SH-SY5Y (cell line): ENCODE measurements around the gene SPSB4.

Source experiments
- GATA2 ChIP-seq: IDR thresholded peaks from 2 replicates; pipeline ENCODE4 v1.6.1; 2011; ENCODE audit warnings: mild to moderate bottlenecking, low read depth, low read length
- GATA3 ChIP-seq: IDR thresholded peaks from 2 replicates; pipeline ENCODE4 v1.6.1; 2011; ENCODE audit warnings: low read depth, mild to moderate bottlenecking, low read length, moderate library complexity

- TF ChIP-seq GATA3 (no peak), GATA2 (no peak)
Measured at GRCh38 chr3:141164852-141165251, 113.7 kb downstream of the SPSB4 start.
